SK-N-SH treated with all-trans-retinoic acid at 6 μM for 48 hours (cell line): ENCODE measurements around the gene SP3.

ENCODE experiments used
- BACH2 ChIP-seq: fragments of 250-450 bp; sonication (Bioruptor Pico); IDR thresholded peaks from 2 replicates; pipeline ENCODE4 v1.9.0; 2021; ENCODE audit warnings: mild to moderate bottlenecking, borderline replicate concordance
- CREB5 ChIP-seq: fragments of 250-450 bp; sonication (Bioruptor Pico); IDR thresholded peaks from 2 replicates; pipeline ENCODE4 v1.5.1; 2020; ENCODE audit warnings: low read depth, mild to moderate bottlenecking, moderate library complexity
- CSDC2 ChIP-seq: fragments of 250-450 bp; sonication (Bioruptor Pico); IDR thresholded peaks from 2 replicates; pipeline ENCODE4 v1.5.0; 2020; ENCODE audit warnings: mild to moderate bottlenecking, moderate library complexity
- GLIS3 ChIP-seq: fragments of 250-450 bp; sonication (Bioruptor Pico); IDR thresholded peaks from 2 replicates; pipeline ENCODE4 v1.5.0; 2020; ENCODE audit warnings: mild to moderate bottlenecking, moderate library complexity
- OSR1 ChIP-seq: fragments of 250-450 bp; sonication (Bioruptor Pico); IDR thresholded peaks from 2 replicates; pipeline ENCODE4 v1.8.0; 2022; ENCODE audit warnings: moderate library complexity, mild to moderate bottlenecking, inconsistent platforms
- RARB ChIP-seq: fragments of 250-450 bp; sonication (Bioruptor Pico); IDR thresholded peaks from 2 replicates; pipeline ENCODE4 v1.8.0; 2021; ENCODE audit warnings: mild to moderate bottlenecking, moderate library complexity
- SNAI2 ChIP-seq: fragments of 250-450 bp; sonication (Bioruptor Pico); IDR thresholded peaks from 2 replicates; pipeline ENCODE4 v1.5.0; 2020; ENCODE audit warnings: mild to moderate bottlenecking, moderate library complexity
- ZFP30 ChIP-seq: fragments of 450-650 bp; formaldehyde crosslinking; IDR thresholded peaks from 2 replicates; pipeline ENCODE4 v1.5.0; 2022; ENCODE audit warnings: mild to moderate bottlenecking, moderate library complexity
- ZNF70 ChIP-seq: fragments of 450-650 bp; formaldehyde crosslinking; IDR thresholded peaks from 2 replicates; pipeline ENCODE4 v1.5.0; 2020; ENCODE audit warnings: mild to moderate bottlenecking, moderate library complexity
- TF ChIP-seq, protein P1 (sequence below): fragments of 250-450 bp; sonication (Bioruptor Pico); IDR thresholded peaks from 2 replicates; pipeline ENCODE4 v1.8.0; 2020; ENCODE audit warnings: mild to moderate bottlenecking, moderate library complexity, borderline replicate concordance
- TF ChIP-seq, protein P2 (sequence below): fragments of 250-450 bp; sonication (Bioruptor Pico); IDR thresholded peaks from 2 replicates; pipeline ENCODE4 v1.5.1; 2021; ENCODE audit warnings: mild to moderate bottlenecking, moderate library complexity
- TF ChIP-seq, protein P3 (sequence below): fragments of 250-450 bp; sonication (Bioruptor Pico); IDR thresholded peaks from 2 replicates; pipeline ENCODE4 v1.5.0; 2020; ENCODE audit warnings: mild to moderate bottlenecking, moderate library complexity

- TF ChIP-seq, protein P1, sequence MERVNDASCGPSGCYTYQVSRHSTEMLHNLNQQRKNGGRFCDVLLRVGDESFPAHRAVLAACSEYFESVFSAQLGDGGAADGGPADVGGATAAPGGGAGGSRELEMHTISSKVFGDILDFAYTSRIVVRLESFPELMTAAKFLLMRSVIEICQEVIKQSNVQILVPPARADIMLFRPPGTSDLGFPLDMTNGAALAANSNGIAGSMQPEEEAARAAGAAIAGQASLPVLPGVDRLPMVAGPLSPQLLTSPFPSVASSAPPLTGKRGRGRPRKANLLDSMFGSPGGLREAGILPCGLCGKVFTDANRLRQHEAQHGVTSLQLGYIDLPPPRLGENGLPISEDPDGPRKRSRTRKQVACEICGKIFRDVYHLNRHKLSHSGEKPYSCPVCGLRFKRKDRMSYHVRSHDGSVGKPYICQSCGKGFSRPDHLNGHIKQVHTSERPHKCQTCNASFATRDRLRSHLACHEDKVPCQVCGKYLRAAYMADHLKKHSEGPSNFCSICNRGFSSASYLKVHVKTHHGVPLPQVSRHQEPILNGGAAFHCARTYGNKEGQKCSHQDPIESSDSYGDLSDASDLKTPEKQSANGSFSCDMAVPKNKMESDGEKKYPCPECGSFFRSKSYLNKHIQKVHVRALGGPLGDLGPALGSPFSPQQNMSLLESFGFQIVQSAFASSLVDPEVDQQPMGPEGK (CRISPR knock-in tag): no peak
- TF ChIP-seq OSR1 (CRISPR knock-in tag) (no peak), SNAI2 (no peak), RARB (CRISPR knock-in tag) (no peak), BACH2 (no peak), CSDC2 (no peak), ZNF70 (CRISPR knock-in tag) (no peak), CREB5 (CRISPR knock-in tag) (no peak), ZFP30 (CRISPR knock-in tag) (no peak), GLIS3 (CRISPR knock-in tag) (no peak)
- TF ChIP-seq, protein P2, sequence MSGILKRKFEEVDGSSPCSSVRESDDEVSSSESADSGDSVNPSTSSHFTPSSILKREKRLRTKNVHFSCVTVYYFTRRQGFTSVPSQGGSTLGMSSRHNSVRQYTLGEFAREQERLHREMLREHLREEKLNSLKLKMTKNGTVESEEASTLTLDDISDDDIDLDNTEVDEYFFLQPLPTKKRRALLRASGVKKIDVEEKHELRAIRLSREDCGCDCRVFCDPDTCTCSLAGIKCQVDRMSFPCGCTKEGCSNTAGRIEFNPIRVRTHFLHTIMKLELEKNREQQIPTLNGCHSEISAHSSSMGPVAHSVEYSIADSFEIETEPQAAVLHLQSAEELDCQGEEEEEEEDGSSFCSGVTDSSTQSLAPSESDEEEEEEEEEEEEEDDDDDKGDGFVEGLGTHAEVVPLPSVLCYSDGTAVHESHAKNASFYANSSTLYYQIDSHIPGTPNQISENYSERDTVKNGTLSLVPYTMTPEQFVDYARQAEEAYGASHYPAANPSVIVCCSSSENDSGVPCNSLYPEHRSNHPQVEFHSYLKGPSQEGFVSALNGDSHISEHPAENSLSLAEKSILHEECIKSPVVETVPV (CRISPR knock-in tag): no peak
- TF ChIP-seq, protein P3, sequence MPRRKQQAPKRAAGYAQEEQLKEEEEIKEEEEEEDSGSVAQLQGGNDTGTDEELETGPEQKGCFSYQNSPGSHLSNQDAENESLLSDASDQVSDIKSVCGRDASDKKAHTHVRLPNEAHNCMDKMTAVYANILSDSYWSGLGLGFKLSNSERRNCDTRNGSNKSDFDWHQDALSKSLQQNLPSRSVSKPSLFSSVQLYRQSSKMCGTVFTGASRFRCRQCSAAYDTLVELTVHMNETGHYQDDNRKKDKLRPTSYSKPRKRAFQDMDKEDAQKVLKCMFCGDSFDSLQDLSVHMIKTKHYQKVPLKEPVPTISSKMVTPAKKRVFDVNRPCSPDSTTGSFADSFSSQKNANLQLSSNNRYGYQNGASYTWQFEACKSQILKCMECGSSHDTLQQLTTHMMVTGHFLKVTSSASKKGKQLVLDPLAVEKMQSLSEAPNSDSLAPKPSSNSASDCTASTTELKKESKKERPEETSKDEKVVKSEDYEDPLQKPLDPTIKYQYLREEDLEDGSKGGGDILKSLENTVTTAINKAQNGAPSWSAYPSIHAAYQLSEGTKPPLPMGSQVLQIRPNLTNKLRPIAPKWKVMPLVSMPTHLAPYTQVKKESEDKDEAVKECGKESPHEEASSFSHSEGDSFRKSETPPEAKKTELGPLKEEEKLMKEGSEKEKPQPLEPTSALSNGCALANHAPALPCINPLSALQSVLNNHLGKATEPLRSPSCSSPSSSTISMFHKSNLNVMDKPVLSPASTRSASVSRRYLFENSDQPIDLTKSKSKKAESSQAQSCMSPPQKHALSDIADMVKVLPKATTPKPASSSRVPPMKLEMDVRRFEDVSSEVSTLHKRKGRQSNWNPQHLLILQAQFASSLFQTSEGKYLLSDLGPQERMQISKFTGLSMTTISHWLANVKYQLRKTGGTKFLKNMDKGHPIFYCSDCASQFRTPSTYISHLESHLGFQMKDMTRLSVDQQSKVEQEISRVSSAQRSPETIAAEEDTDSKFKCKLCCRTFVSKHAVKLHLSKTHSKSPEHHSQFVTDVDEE (CRISPR knock-in tag): no peak
Measured at GRCh38 chr2:173958198-173958846, 6.9 kb downstream of the SP3 start.
